Parathyroid adenoma (tissue), 2 donors: ENCODE measurements around the gene ANKLE1.

Experiments
- H2AFZ ChIP-seq: fragments of 300-600 bp; sonication (generic); one replicate; pipeline ENCODE4 v1.7.0; 2017; ENCODE audit warnings: antibody characterized with exemption, mild to moderate bottlenecking
- H3K27ac ChIP-seq: fragments of 300-600 bp; sonication (generic); one replicate; pipeline ENCODE4 v1.7.0; 2017
- H3K27me3 ChIP-seq: fragments of 300-600 bp; sonication (generic); one replicate; pipeline ENCODE4 v1.7.0; 2017; ENCODE audit warnings: low read length; ENCODE audit not compliant: control insufficient read depth, insufficient read depth
- H3K36me3 ChIP-seq: fragments of 300-600 bp; sonication (generic); one replicate; pipeline ENCODE4 v1.7.0; 2017; ENCODE audit warnings: low read length; ENCODE audit not compliant: control insufficient read depth, insufficient read depth
- H3K4me1 ChIP-seq: fragments of 300-600 bp; sonication (generic); one replicate; pipeline ENCODE4 v1.7.0; 2017; ENCODE audit warnings: control low read depth
- H3K4me2 ChIP-seq: fragments of 300-600 bp; sonication (generic); one replicate; pipeline ENCODE4 v1.7.0; 2017; ENCODE audit warnings: low read length
- H3K4me3 ChIP-seq: fragments of 300-600 bp; sonication (generic); one replicate; pipeline ENCODE4 v1.7.0; 2017; ENCODE audit warnings: low read depth, low read length
- H3K79me2 ChIP-seq: fragments of 300-600 bp; sonication (generic); one replicate; pipeline ENCODE4 v1.7.0; 2017; ENCODE audit warnings: control low read depth
- H3K9ac ChIP-seq: fragments of 300-600 bp; sonication (generic); one replicate; pipeline ENCODE4 v1.7.0; 2017; ENCODE audit warnings: mild to moderate bottlenecking
- H3K9me3 ChIP-seq: fragments of 300-600 bp; sonication (generic); one replicate; pipeline ENCODE4 v1.7.0; 2017; ENCODE audit warnings: low read length; ENCODE audit not compliant: control insufficient read depth
- TF ChIP-seq, protein P1 (sequence below): fragments of 300-600 bp; sonication (generic); IDR thresholded peaks from one replicate; pipeline ENCODE4 v1.7.0; 2017; ENCODE audit warnings: antibody characterized with exemption, mild to moderate bottlenecking
- donor health status: primary hyperparathyroidism.

The ANKLE1 gene

DNA sequence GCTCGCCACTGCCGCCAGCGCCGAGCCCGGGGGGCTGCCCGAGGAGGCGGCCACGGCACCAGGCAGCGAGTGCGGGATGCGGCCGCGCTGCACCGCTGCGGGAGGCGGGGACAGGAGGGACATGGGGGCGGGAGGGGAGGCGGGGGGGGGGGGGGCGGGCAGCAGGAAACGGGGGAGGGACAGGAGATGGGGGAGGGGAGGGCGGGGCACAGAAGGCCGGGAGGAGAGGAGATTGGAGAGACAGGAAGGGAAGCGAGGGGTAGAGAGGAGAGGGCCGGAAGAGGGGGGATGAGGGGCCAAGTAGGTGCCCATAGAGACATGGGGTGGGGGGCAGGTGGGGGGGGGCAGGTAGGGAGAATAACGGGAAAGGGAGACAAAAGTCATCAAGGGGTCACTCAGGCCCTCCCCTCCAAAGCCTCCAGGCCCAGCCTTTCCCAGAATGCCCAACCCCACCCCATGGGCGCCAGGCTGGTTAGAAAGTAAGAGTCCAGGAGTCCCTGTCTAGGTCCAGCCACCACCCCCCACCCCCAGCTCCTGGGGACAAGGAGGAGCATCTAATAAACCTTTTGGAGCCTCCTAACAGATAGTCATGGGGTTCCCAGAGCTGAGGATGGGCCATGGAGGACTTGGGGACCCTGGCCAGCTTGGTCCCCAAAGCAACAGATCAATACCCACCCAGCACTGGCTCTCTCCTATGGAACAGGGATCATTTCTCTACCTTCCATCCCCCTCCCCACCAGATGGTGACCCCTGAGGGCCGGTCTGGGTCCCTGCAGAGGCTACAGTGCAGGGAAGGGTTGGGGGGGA, 45.5 kb upstream of the ANKLE1 start:
- H3K79me2 ChIP-seq = peaks cover 11% of the 10 kb centered on the region
- H3K9ac ChIP-seq = no peak overlapping the region
- peak overlapping the region; percentile 64 for H2AFZ ChIP-seq
- peaks cover 16% of the 10 kb centered on the region for H3K4me1 ChIP-seq
- no peaks in the 10 kb centered on the region for H3K36me3 ChIP-seq
- H3K27me3 ChIP-seq = no peaks in the 10 kb centered on the region
- H3K4me3 ChIP-seq = peak overlapping the region; percentile 13
- peak overlapping the region; percentile 81 for H3K4me2 ChIP-seq
- H3K9me3 ChIP-seq = no peaks in the 10 kb centered on the region
- TF ChIP-seq, protein P1, sequence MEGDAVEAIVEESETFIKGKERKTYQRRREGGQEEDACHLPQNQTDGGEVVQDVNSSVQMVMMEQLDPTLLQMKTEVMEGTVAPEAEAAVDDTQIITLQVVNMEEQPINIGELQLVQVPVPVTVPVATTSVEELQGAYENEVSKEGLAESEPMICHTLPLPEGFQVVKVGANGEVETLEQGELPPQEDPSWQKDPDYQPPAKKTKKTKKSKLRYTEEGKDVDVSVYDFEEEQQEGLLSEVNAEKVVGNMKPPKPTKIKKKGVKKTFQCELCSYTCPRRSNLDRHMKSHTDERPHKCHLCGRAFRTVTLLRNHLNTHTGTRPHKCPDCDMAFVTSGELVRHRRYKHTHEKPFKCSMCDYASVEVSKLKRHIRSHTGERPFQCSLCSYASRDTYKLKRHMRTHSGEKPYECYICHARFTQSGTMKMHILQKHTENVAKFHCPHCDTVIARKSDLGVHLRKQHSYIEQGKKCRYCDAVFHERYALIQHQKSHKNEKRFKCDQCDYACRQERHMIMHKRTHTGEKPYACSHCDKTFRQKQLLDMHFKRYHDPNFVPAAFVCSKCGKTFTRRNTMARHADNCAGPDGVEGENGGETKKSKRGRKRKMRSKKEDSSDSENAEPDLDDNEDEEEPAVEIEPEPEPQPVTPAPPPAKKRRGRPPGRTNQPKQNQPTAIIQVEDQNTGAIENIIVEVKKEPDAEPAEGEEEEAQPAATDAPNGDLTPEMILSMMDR = no peak
- H3K27ac ChIP-seq = peak overlapping the region; percentile 32

DNA sequence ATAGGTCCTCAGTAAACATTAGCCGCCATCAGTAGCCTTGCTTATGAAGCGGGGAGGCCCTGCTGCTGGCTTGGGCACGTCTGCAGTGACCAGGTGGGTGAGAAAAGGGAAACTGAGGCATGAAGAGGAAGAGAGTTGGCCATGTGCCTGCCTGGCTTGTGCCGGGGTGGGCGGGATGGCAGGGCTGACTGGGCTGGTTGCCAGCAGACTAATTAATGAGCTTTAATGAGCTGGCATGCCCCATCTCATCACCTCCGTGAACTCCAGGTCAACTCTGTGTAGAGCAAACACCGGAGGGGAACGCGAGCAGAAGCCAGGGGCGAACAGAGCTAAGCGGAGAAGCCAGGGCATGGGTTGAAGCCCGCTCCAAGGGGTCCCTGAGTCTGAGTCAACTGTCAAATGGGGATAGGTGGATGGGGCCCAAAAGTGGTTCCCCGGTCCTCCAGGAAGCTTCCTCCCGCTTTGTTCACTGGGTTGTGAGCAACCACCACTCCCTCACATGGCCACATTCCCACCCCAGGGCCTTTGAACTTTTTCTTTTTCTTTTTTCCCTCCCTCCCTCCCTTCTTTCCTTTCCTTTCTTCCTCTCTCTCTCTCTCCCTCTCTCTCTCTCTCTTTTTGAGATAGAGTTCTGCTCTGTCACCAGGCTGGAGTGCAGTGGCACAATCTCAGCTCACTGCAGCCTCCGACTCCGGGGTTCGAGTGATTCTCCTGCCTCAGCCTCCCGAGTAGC, 44.7 kb upstream of the ANKLE1 start:
- Histone ChIP-seq H3K79me2 (peaks cover 11% of the 10 kb centered on the region), H3K36me3 (no peaks in the 10 kb centered on the region), H3K9me3 (no peaks in the 10 kb centered on the region), H3K27me3 (no peaks in the 10 kb centered on the region), H3K4me3 (no peak overlapping the region), H3K27ac (peak overlapping the region; percentile 32), H2AFZ (no peak overlapping the region), H3K4me2 (no peak overlapping the region), H3K9ac (no peak overlapping the region), H3K4me1 (peaks cover 16% of the 10 kb centered on the region)
- TF ChIP-seq, protein P1 = no peak

DNA sequence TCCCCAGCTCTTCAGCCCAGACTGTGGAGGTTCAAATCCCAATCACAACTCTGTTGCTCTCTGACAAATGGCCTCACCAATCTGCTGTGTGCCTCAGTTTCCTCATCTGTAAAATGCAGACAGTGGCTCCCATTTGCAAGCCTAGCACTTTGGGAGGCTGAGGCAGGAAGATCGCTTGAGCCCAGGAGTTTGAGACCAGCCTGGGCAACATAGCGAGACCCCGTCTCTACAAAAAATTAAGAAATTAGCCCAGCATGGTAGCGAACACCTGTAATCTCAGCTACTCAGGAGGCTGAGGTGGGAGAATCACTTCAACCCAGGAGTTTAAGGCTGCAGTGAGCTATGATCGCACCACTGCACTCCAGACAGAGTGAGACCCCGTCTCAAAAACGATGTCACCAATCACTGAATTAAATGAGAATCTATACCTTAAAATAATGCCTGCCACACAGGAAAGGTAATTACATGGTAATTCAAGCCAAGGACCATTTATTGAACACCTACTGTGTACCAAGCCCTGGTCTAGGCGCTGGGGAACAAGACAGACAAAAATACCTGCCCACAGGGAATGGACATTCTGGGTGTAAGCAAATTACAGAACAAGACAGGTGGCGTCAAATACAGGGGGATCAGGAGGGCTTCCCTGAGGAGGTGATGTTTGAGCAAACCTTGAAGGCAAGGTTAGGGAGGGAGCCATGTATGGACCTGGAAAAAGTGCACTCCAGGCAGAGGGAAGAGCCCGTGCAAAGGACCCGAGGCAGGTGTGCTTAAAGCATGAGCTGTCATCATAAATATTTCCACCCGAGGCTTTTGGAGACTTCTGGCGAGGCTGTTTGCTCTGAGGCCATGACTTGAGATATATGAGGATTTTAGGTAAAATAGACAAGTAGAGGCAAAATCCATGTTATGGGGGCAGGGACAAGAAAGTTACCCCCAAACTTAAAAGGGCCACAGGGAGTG, 43.7 kb upstream of the ANKLE1 start:
- TF ChIP-seq, protein P1 = no peak
- Histone ChIP-seq H3K4me3 (no peak overlapping the region), H2AFZ (no peak overlapping the region), H3K4me2 (no peak overlapping the region), H3K4me1 (peaks cover 20% of the 10 kb centered on the region), H3K9me3 (no peaks in the 10 kb centered on the region), H3K36me3 (no peaks in the 10 kb centered on the region), H3K9ac (no peak overlapping the region), H3K27ac (no peak overlapping the region), H3K27me3 (no peaks in the 10 kb centered on the region), H3K79me2 (peaks cover 15% of the 10 kb centered on the region)

DNA sequence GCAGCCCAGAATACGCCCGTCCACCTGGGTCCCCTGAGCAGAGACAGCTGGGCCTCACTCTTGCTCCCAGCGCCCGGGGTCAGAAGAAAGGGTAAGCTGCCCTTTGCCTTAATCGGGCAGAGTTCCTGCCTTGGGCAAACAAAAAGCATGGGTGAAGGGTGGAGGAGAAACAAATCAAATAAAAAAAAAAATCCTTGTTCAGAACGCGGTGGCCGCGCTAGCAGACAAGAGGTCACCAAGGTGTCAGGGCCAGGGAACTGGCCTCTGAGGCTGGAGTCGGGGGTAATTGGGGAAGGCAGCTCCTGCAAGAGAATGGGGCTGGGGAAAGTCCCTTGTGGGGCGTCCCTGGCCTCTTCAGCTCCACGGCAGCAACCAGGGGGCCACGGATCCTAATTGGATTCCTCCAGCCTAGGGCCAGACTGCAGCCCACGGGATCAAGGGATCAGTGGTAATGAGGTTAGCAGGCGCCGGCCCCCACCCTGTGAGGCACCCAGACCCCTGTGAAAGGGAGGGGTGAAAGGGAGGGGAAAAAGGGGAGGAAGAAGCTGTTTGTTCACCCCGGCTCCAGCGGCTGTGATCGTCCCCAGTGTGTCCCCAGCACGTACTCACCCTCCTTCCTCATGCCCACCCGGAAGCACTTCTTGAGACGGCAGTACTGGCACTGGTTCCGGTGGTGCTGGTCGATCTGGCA, 41.5 kb upstream of the ANKLE1 start:
- no peaks in the 10 kb centered on the region for H3K9me3 ChIP-seq
- H3K27ac ChIP-seq = no peak overlapping the region

More for the DNA sequence above, 41.5 kb upstream of the ANKLE1 start:
- H3K9ac ChIP-seq = no peak overlapping the region
- H3K4me2 ChIP-seq = no peak overlapping the region
- H3K4me3 ChIP-seq = no peak overlapping the region
- TF ChIP-seq, protein P1 = no peak
- H3K27me3 ChIP-seq = no peaks in the 10 kb centered on the region
- H3K36me3 ChIP-seq = no peaks in the 10 kb centered on the region
- H2AFZ ChIP-seq = no peak overlapping the region
- H3K79me2 ChIP-seq = peaks cover 17% of the 10 kb centered on the region
- peaks cover 14% of the 10 kb centered on the region for H3K4me1 ChIP-seq
